Effector memory CD8-positive, alpha-beta T cell (primary cell): ENCODE results near the gene KRTAP9-1.
"Not testable (repeated sequence)": the region's sequence is repeated elsewhere in the genome, so short reads cannot be mapped to it uniquely, and the experiment has no call there.

ENCODE experiments used
- ATAC-seq: fragments of 150-1000 bp; cut with Tn5 transposase; replicated peaks from 2 replicates; pipeline ENCODE4 v1.10.0; 2021; ENCODE audit warnings: mild to moderate bottlenecking, moderate library complexity
- DNase-seq, 3 experiments: peaks; one replicate each; pipeline ENCODE4 v3.0.0; 2021
- H3K27ac Mint-ChIP-seq, 2 donors: one replicate each; pipeline ENCODE4 v1.8.0; 2022; ENCODE audit warnings: mild to moderate bottlenecking in 2 of 2, mixed read lengths in 2 of 2, moderate library complexity in 2 of 2
- H3K27me3 Mint-ChIP-seq, 2 donors: one replicate each; pipeline ENCODE4 v1.8.0; 2022; ENCODE audit warnings: mixed read lengths in 2 of 2
- H3K36me3 Mint-ChIP-seq: one replicate; pipeline ENCODE4 v1.8.0; 2022; ENCODE audit warnings: mild to moderate bottlenecking, moderate library complexity, mixed read lengths; ENCODE audit not compliant: insufficient read depth
- H3K4me1 Mint-ChIP-seq, 2 donors: one replicate each; pipeline ENCODE4 v1.8.0; 2022; ENCODE audit warnings: low read depth in 2 of 2, mixed read lengths in 2 of 2
- H3K4me3 Mint-ChIP-seq, 2 donors: one replicate each; pipeline ENCODE4 v1.8.0; 2022; ENCODE audit warnings: mild to moderate bottlenecking in 2 of 2, mixed read lengths in 2 of 2, moderate library complexity in 2 of 2
- H3K9me3 Mint-ChIP-seq, 2 donors: one replicate each; pipeline ENCODE4 v1.8.0; 2022; ENCODE audit warnings: mixed read lengths in 2 of 2
- total RNA-seq, 9 experiments: gene quantifications; one replicate each; lab custom pipeline; 2026; lab: John Stamatoyannopoulos, UW

Gene KRTAP9-1, protein sequence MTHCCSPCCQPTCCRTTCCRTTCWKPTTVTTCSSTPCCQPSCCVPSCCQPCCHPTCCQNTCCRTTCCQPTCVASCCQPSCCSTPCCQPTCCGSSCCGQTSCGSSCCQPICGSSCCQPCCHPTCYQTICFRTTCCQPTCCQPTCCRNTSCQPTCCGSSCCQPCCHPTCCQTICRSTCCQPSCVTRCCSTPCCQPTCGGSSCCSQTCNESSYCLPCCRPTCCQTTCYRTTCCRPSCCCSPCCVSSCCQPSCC
- 0 reads per million in 9 experiments for total RNA-seq

DNA sequence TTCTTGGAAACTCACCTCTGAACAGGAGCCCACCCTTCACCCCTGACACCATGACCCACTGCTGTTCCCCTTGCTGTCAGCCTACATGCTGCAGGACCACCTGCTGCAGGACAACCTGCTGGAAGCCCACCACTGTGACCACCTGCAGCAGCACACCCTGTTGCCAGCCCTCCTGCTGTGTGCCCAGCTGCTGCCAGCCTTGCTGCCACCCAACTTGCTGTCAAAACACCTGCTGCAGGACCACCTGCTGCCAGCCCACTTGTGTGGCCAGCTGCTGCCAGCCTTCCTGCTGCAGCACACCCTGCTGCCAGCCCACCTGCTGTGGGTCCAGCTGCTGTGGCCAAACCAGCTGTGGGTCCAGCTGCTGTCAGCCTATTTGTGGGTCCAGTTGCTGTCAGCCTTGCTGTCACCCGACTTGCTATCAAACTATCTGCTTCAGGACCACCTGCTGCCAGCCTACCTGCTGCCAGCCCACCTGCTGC is at the start of gene KRTAP9-1:
TSS of gene KRTAP9-1 (plus strand) at position 51 of the 482 bp plus-strand sequence. CDS start at position 51, 0 bp downstream.
- peaks cover 41 to 59% of the 10 kb centered on the region in 2 donors for H3K27me3 Mint-ChIP-seq
- DNase-seq, H3K36me3 Mint-ChIP-seq, H3K27ac Mint-ChIP-seq, H3K9me3 Mint-ChIP-seq, H3K4me3 Mint-ChIP-seq, ATAC-seq, H3K4me1 Mint-ChIP-seq: not testable (repeated sequence)

DNA sequence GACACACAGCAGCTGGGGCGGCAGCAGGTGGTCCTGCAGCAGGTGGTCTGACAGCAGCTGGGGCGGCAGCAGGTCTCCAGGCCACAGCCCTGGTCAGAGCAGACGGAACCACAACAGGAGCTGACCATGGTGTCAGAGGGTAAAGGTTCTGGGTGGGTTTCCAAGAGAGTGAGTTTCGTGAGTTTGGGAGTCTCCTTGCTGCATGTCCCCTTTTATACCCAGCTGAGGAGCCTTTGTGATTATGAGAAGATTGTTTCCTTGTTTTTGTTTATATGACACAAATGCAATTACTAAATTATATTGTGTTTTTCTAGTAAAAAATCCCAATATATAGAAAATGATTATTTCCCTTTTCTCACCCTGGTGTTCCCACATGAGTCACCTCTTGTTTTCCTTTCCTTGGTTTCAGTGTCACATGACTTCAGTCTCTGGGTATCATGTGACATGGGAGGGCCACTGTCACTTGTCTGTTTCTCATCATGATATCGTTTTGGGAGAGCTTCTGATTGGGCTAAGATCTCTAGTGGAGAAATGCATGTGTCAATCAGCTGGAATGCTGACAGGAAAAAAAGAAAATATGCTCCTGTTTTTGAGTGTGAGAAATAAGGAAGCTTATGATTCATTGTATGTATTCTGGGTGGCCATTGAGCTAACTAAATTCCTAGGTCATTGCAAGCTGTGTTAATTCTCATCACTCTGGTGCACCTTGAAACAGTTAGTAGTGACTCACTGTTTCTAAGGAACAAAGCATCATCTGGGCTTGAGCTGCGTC is 49.1 kb upstream of the KRTAP9-1 start, which contains the start of gene KRTAP4-6:
TSS of gene KRTAP4-6 (minus strand) at position 185 of the 772 bp plus-strand sequence. CDS start at position 128, 57 bp downstream.
- DNase-seq: no peak
- Mint-ChIP-seq H3K27me3 (peaks cover 13 to 34% of the 10 kb centered on the region in 2 donors), H3K4me3 (no peak within 1 kb of the TSS), H3K9me3 (peaks cover 6 to 22% of the 10 kb centered on the region in 2 donors), H3K36me3 (no peaks in the 10 kb centered on the region), H3K4me1 (no peaks in the 10 kb centered on the region), H3K27ac (no peak within 1 kb of the TSS)
- no peak for ATAC-seq

DNA sequence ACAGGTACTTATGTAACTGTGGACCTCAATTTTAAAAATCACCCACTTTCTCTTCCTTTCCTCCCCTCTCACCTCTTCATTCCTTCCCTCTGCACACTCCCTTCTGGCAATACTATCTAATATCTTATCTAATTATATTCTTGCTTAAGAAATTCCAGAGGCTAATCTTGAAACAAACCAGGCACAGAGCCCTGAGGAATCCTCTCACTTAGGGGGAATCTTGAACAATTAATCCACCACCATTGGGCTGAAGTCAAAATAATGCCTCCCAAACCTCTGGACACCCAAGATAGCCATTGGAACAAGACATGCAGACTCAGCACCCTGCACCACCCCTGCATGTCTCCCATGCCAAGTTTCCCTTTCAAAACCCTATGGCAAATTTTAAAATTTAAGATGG is 48.3 kb upstream of the KRTAP9-1 start:
- H3K27me3 Mint-ChIP-seq: peaks cover 18 to 34% of the 10 kb centered on the region in 2 donors

DNA sequence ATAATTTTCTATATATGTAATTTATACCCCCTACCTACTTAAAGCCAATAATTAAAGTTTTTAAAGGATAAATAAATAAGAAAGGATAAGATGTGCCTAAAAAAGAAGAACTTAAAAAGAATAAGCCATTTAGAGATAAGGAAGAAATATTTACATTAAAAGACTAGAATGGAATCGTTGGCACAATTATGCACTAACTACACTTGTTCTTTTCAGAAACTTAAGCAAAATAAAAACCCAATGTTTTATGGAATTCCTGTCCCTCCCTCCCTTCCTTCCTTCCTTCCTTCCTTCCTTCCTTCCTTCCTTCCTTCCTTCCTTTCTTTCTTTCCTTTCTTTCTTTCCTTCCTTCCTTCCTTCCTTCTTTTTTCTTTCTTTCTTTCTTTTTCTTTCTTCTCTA is 44.8 kb upstream of the KRTAP9-1 start:
- peaks cover 0 to 2% of the 10 kb centered on the region in 2 donors for H3K4me1 Mint-ChIP-seq
- peaks cover 24% of the 10 kb centered on the region in 2 donors for H3K27me3 Mint-ChIP-seq
- no peak for DNase-seq
- no peak for ATAC-seq
- H3K4me3 Mint-ChIP-seq: no peak overlapping the region
- H3K36me3 Mint-ChIP-seq: peaks cover 3% of the 10 kb centered on the region
- H3K9me3 Mint-ChIP-seq: peaks cover 4 to 17% of the 10 kb centered on the region in 2 donors
- no peak overlapping the region for H3K27ac Mint-ChIP-seq

More for the DNA sequence above, 48.3 kb upstream of the KRTAP9-1 start:
- H3K4me1 Mint-ChIP-seq: no peaks in the 10 kb centered on the region
- H3K4me3 Mint-ChIP-seq: no peak overlapping the region
- H3K27ac Mint-ChIP-seq: no peak overlapping the region
- ATAC-seq: no peak
- no peak for DNase-seq
- H3K36me3 Mint-ChIP-seq: no peaks in the 10 kb centered on the region
- peaks cover 6 to 22% of the 10 kb centered on the region in 2 donors for H3K9me3 Mint-ChIP-seq

DNA sequence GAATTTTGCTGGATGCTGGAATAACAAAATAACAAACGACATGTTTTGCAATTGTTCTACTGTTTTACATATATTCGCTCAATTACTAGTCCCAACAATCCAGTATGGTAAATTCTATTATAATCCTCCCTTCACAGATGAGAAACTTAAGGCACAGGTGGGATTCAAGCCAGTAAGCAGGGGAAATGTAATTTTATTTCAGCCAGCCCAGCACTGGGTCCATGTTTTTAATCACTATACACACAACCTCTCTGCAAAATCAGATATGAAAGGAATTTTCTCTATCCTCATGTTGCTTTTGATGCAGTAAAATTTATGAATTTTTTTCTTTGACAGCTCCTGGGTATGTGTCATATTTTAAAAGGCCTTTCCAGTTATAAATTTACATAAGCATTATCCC is 44.4 kb upstream of the KRTAP9-1 start:
- Mint-ChIP-seq H3K36me3 (peaks cover 3% of the 10 kb centered on the region), H3K27me3 (peaks cover 20 to 23% of the 10 kb centered on the region in 2 donors), H3K4me1 (peaks cover 0 to 2% of the 10 kb centered on the region in 2 donors), H3K27ac (no peak overlapping the region), H3K4me3 (no peak overlapping the region), H3K9me3 (peaks cover 4 to 15% of the 10 kb centered on the region in 2 donors)
- no peak for DNase-seq
- no peak for ATAC-seq

DNA sequence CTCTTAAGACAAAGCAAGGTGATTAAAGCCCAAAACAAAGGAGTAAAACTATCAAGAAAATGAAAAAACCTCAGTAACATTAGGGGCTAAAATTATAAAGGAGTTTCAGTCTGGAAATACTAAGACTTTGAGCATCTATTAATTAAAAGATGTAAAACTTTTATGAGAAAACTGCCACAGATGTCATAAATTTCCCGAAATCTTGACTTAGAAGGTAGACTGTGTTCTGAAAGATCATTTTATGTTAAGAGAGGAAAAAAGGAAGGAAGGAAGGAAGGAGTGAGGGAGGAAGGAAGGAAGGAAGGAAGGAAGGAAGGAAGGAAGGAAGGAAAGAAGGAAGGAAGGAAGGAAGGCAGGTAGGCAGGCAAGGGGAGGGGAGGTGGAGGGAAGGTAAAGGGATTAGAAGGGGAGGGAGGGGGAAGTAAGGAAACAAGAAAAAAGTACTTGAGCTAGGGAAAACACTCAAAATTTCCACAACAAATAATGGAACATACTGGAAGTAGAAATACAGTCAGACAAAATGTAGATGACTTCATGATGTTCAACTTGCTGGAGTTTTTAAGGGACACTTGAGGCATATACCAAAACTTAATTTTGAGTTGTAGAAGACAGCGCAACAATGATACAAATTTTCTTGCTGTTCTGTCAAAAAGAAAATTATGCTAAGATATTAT is 42.0 kb upstream of the KRTAP9-1 start:
- ATAC-seq: no peak
- Mint-ChIP-seq H3K27ac (no peak overlapping the region), H3K9me3 (peaks cover 4 to 11% of the 10 kb centered on the region in 2 donors), H3K4me1 (peaks cover 0 to 2% of the 10 kb centered on the region in 2 donors), H3K27me3 (peaks cover 12 to 16% of the 10 kb centered on the region in 2 donors), H3K4me3 (no peak overlapping the region), H3K36me3 (peaks cover 3% of the 10 kb centered on the region)
- DNase-seq: no peak

DNA sequence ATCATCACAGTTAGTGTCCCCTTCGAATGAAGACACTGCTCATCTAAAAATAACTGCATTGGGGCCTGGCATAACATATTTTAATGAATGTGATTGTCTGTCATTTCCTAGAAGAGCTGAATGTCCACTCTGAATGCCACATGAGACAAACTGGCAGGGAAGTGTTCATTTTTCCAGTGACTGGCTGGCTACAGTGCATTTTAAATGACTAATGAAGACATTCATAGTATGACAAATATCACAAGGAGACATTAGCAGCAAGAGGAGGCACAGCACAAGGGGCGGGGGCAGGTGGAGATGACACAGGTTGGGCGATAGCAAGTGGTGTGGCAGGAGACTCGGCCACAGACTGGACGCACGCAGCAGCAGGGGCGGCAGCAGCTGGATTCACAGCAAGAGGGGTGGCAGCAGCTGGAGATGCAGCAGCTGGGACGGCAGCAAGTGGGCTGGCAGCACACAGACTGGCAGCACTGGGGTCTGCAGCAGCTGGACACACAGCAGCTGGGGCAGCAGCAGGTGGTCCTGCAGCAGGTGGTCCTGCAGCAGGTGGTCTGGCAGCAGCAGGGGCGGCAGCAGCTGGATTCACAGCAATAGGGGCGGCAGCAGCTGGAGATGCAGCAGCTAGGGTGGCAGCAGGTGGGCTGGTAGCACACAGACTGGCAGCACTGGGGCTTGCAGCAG is 40.6 kb upstream of the KRTAP9-1 start:
- not testable (repeated sequence) for ATAC-seq, H3K36me3 Mint-ChIP-seq, H3K4me3 Mint-ChIP-seq, H3K9me3 Mint-ChIP-seq, H3K27ac Mint-ChIP-seq, H3K4me1 Mint-ChIP-seq, DNase-seq
- peaks cover 23 to 24% of the 10 kb centered on the region in 2 donors for H3K27me3 Mint-ChIP-seq

DNA sequence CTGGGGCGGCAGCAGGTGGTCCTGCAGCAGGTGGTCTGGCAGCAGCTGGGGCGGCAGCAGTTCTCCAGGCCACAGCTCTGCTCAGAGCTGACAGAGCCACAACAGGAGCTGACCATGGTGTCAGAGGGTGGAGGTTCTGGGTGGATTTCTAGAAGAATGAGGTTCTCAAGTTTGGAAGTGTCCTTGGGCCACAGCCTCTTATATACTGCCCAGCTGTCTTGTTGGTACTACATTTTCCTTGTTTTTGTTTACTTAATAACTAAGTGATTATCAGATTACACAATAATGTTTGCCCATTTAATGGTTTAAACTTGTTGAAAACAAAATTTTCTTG is 40.1 kb upstream of the KRTAP9-1 start, which contains the start of gene KRTAP4-5:
TSS of gene KRTAP4-5 (minus strand) at position 174 of the 334 bp plus-strand sequence. CDS start at position 116, 58 bp downstream.
- Mint-ChIP-seq H3K36me3 (peaks cover 3% of the 10 kb centered on the region), H3K4me3 (no peak within 1 kb of the TSS)

DNA sequence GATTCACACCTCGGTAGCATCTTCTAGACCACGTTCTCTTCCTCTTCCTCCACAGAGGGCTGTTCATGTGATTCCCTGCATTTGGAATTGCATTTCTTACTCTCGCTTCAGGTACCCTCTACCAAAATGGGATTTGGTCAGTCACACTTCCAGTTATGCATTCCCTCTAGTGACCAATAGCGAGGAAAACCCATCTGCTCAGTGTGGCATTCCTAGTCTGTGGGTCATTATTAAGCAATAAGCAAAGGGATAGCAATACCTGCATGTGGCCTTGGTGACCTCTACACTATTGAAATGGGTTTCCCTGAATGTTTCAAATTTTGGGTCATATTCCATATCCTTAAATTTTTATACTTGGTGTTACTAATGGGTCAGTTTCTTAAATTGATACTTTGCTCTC is 39.7 kb upstream of the KRTAP9-1 start:
- Mint-ChIP-seq H3K36me3 (peaks cover 3% of the 10 kb centered on the region), H3K27me3 (peaks cover 30% of the 10 kb centered on the region in 2 donors), H3K27ac (no peak overlapping the region), H3K9me3 (no peaks in the 10 kb centered on the region), H3K4me3 (no peak overlapping the region), H3K4me1 (peaks cover 0 to 2% of the 10 kb centered on the region in 2 donors)
- no peak for ATAC-seq
- DNase-seq: no peak

More for the DNA sequence above, 40.1 kb upstream of the KRTAP9-1 start, which contains the start of gene KRTAP4-5:
- ATAC-seq (no peak), DNase-seq (no peak)
- Mint-ChIP-seq H3K27me3 (peaks cover 28 to 29% of the 10 kb centered on the region in 2 donors), H3K4me1 (peaks cover 0 to 2% of the 10 kb centered on the region in 2 donors), H3K9me3 (no peaks in the 10 kb centered on the region), H3K27ac (no peak within 1 kb of the TSS)

DNA sequence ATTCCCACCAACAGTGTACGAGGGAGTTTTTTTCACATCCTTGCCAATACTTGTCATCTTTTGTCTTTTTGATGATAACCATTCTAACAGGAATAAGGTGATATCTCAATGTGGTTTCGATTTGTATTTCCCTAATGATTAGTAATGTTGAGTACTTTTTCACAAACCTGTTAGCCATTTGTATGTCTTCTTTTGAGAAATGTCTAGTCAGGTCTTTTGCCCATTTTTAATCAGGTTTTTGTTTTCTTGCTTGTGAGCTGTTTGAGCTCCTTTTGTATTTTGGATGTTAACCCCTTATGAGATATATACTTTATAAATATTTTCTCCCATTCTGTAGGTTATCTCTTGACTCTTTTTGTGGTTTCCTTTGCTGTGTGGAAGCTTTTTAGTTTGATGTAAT is 38.2 kb upstream of the KRTAP9-1 start:
- Mint-ChIP-seq H3K9me3 (no peaks in the 10 kb centered on the region), H3K27ac (no peak overlapping the region), H3K4me3 (no peak overlapping the region), H3K36me3 (peaks cover 3% of the 10 kb centered on the region), H3K27me3 (peaks cover 33 to 42% of the 10 kb centered on the region in 2 donors), H3K4me1 (peaks cover 0 to 2% of the 10 kb centered on the region in 2 donors)
- ATAC-seq (no peak), DNase-seq (no peak)

DNA sequence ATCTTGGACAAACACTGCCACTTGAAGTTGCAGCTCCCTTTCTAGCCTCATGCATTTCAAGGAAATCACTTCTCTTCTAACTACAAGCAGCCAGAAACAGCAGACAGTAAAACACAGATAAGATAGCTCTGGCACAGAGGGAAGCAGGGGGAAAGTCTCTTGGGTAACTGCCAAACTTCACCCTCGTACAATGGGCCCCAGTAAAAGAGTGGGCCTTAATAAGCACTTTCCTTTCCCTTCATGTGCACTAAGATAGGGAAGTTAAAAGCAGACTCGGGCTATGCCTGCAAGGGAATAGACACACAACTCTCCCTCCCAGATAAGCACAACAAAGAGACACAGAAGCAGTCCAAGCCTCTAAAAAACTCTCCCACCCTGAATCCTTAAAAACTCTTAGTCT is 35.8 kb upstream of the KRTAP9-1 start:
- Mint-ChIP-seq H3K9me3 (no peaks in the 10 kb centered on the region), H3K27ac (no peak overlapping the region), H3K27me3 (peaks cover 50 to 58% of the 10 kb centered on the region in 2 donors), H3K4me3 (no peak overlapping the region), H3K4me1 (peaks cover 0 to 2% of the 10 kb centered on the region in 2 donors), H3K36me3 (peaks cover 3% of the 10 kb centered on the region)
- DNase-seq (no peak), ATAC-seq (no peak)

DNA sequence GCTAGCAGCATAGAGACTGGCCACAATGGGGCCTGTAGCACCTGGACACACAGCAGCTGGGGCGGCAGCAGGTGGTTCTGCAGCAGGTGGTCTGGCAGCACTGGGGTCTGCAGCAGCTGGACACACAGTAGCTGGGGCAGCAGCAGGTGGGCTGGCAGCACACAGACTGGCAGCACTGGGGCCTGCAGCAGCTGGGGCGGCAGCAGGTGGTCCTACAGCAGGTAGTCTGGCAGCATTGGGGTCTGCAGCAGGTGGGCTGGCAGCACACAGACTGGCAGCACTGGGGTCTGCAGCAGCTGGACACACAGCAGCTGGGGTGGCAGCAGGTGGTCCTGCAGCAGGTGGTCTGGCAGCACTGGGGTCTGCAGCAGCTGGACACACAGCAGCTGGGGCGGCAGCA is 29.5 kb upstream of the KRTAP9-1 start:
- not testable (repeated sequence) for H3K36me3 Mint-ChIP-seq, H3K9me3 Mint-ChIP-seq, H3K4me3 Mint-ChIP-seq, H3K27ac Mint-ChIP-seq, DNase-seq, ATAC-seq, H3K4me1 Mint-ChIP-seq
- peaks cover 48 to 60% of the 10 kb centered on the region in 2 donors for H3K27me3 Mint-ChIP-seq

DNA sequence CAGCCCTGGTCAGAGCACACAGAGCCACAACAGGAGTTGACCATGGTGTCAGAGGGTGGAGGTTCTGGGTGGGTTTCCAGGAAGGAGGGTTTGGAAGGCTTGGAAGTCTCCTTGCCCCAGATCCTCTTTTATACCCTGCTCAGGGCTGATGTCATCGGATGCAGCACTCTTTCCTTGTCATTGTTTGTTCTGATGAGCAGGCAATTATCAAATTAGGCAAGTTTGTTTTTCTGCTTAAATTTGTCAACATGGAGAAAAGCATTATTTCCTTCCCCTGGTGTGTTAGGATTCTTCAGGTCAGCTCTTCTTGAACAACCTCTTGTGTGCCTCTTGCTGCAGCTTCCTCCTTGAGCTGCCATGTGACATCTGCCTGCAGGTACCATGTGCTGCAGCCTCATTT is 29.0 kb upstream of the KRTAP9-1 start, which contains the start of gene KRTAP4-4:
TSS of gene KRTAP4-4 (minus strand) at position 101 of the 400 bp plus-strand sequence. CDS start at position 44, 57 bp downstream.
- H3K4me1 Mint-ChIP-seq: no peaks in the 10 kb centered on the region
- no peak for DNase-seq
- no peak within 1 kb of the TSS for H3K27ac Mint-ChIP-seq

More for the DNA sequence above, 29.0 kb upstream of the KRTAP9-1 start, which contains the start of gene KRTAP4-4:
- H3K4me3 Mint-ChIP-seq: no peak within 1 kb of the TSS
- no peaks in the 10 kb centered on the region for H3K36me3 Mint-ChIP-seq
- H3K27me3 Mint-ChIP-seq: peaks cover 47 to 57% of the 10 kb centered on the region in 2 donors
- H3K9me3 Mint-ChIP-seq: no peaks in the 10 kb centered on the region
- no peak for ATAC-seq
